ENCODE results near the gene RPTOR. TPM values are rescaled to one million over a fixed set of nuclear protein-coding genes. Genes with fewer than 3 reads are reported as not detected.
A peak's percentile ranks its signal among the peaks of the same experiment; 100 is the strongest.
"Not testable (repeated sequence)": the region's sequence is repeated elsewhere in the genome, so short reads cannot be mapped to it uniquely, and the experiment has no call there.

RPTOR gene
- polyA plus RNA-seq, 3 donors from 2014 or later: 1.8 to 10.2 (median 3.8) TPM

DNA sequence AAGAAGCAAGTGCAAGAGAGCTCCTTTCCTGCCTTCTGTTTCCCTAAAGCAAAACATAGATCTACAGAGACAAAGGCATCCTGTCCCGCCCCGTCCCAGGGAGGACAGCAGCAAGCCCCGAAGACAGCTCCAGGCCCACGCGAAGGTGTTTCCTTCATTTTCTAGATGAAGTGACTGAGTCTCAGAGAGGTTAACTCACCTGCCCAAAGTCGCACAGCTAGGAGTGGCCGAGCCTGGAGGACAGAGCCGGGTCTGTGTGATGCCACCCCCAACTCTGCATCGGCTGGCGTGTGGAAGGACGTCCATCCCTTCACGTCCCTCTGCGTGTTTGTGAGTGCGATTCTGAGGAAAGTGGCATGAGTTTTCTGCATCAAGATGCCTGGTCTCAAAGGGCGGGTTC is 259.8 kb downstream of the RPTOR start:
- Mint-ChIP-seq H3K4me3 (no peak overlapping the region), H3K27ac (no peak overlapping the region), H3K36me3 (peaks cover 22 to 32% (median 27%) of the 10 kb centered on the region in 3 donors), H3K4me1 (no peaks in the 10 kb centered on the region), H3K9me3 (peaks cover 0 to 16% (median 6%) of the 10 kb centered on the region in 6 donors), H3K27me3 (ENCODE audit: low read depth in 3 of 3) (peaks cover 0 to 3% (median 0%) of the 10 kb centered on the region in 3 donors)
- no peak for DNase-seq

DNA sequence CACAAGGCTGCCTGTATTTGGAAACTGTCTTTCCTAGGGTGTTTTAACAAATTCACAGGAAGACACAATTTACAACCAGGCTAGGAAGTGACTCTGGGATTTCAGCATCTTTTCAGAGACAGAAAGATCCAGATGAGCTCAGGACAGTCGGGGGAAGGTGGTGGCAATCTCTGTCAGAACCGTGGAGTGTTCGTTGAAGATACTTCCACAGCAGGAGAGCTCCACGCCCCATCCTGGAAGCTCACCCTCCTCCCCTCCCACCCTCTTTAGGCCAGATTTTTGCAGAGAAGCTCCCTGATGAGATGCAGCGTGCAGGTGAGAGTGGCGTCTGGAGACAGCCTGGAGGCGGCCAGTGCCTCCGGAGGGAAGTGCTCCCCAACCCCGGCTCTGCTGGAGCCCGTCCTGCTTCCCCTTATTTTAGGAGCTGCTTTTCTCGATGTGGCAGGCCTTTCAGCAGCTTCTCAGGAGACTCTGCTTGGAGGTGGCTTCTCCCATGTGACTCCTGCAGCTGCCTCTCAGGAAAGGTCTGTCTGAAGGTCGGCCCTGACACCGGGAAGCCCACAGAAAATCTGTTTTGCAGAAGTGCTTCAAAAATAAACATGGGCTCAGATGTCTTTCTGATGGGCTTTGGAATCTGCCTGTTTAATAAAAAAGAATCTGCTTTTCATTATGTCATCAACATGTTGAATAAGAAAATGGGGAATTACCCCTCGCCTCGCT is 260.6 kb downstream of the RPTOR start:
- H3K27ac Mint-ChIP-seq: no peak overlapping the region

DNA sequence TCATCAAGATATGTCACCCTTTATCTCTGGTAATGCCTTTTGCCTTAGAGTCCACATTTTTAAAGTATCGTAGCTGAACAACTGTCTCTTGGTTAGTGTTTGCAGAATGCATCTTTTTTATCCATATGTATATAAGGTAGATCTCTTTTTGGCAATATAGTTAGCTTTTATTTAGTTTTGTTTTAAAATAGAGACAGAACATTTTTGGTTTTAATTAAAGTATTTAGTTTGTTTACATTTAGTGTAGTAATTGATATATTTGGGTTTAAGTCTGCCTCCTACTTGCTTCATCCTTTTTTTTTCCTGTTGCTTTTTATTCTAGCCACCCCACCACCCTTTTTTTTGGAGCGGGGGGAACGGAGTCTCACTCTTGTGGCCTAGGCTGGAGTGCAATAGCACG is 262.4 kb downstream of the RPTOR start:
- Mint-ChIP-seq H3K4me1 (peaks cover 8 to 11% of the 10 kb centered on the region in 2 donors), H3K36me3 (peaks cover 27 to 32% (median 27%) of the 10 kb centered on the region in 3 donors), H3K27me3 (ENCODE audit: low read depth in 3 of 3) (peaks cover 0 to 5% (median 0%) of the 10 kb centered on the region in 3 donors), H3K9me3 (peaks cover 0 to 16% (median 6%) of the 10 kb centered on the region in 6 donors), H3K4me3 (no peak overlapping the region), H3K27ac (no peak overlapping the region)
- no peak for DNase-seq

More for the DNA sequence above, 260.6 kb downstream of the RPTOR start:
- Mint-ChIP-seq H3K4me1 (no peaks in the 10 kb centered on the region), H3K9me3 (peaks cover 0 to 16% (median 6%) of the 10 kb centered on the region in 6 donors), H3K36me3 (peaks cover 24 to 32% (median 27%) of the 10 kb centered on the region in 3 donors), H3K27me3 (ENCODE audit: low read depth in 3 of 3) (peaks cover 0 to 3% (median 0%) of the 10 kb centered on the region in 3 donors), H3K4me3 (no peak overlapping the region)
- DNase-seq: no peak

DNA sequence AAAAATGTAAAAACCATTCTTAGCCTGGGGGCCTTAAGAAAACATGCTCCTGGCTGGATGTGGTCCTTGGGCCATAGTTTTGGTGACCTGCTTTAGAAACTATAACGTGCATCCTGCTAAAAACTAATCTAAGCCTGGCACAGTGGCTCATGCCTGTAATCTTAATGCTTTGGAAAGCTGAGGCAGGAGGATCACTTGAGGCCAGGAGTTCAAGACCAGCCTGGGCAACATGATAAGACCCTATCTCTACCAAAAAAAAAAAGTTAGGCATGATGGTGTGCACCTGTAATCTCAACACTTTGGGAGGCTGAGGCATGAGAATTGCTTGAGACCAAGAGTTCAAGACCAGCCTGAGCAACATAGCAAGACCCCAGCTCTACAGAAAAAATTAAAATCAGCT is 263.2 kb downstream of the RPTOR start:
- Mint-ChIP-seq H3K36me3 (peaks cover 27 to 32% (median 28%) of the 10 kb centered on the region in 3 donors), H3K4me1 (peaks cover 15 to 16% of the 10 kb centered on the region in 2 donors), H3K4me3 (no peak overlapping the region), H3K27ac (no peak overlapping the region), H3K27me3 (ENCODE audit: low read depth in 3 of 3) (peaks cover 0 to 5% (median 0%) of the 10 kb centered on the region in 3 donors), H3K9me3 (peaks cover 0 to 16% (median 6%) of the 10 kb centered on the region in 6 donors)
- no peak for DNase-seq

DNA sequence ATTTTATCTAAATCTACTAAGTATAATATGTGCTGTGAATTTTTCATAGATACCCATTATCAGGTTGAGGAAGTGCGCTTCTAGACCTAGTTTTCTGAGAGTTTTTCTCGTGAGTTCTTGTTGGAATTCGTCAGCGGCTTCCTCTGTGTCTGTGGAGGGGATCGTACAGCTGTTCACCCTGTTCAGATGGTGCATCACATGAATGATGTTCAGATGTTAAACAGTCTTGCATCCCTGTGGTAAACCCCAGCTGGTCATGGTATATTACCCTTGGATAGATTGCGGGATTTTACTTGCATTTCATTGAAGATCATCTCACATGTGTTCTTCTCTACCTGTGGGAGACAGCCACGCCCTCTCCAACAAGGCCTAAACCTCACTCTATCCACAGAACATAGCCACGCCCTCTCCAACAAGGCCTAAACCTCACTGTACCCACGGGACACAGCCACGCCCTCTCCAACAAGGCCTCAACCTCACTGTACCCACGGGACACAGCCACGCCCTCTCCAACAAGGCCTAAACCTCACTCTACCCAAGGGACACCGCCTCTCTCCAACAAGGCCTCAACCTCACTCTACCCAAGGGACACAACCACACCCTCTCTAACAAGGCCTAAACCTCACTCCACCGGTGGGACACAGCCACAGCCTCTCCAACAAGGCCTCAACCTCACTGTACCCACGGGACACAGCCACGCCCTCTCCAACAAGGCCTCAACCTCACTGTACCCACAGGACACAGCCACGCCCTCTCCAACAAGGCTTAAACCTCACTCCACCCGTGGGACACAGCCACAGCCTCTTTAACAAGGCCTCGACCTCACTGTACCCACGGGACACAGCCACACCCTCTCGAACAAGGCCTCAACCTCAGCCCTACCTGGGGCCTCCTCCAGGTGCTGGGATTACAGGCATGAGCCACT is 266.8 kb downstream of the RPTOR start:
- H3K9me3 Mint-ChIP-seq: peaks cover 0 to 13% (median 5%) of the 10 kb centered on the region in 6 donors
- peaks cover 19 to 30% (median 19%) of the 10 kb centered on the region in 3 donors for H3K36me3 Mint-ChIP-seq
- peaks cover 0 to 7% (median 2%) of the 10 kb centered on the region in 3 donors for H3K27me3 Mint-ChIP-seq (ENCODE audit: low read depth in 3 of 3)
- H3K4me1 Mint-ChIP-seq: peaks cover 15 to 16% of the 10 kb centered on the region in 2 donors
- no peak for DNase-seq
- H3K4me3 Mint-ChIP-seq: peak overlapping the region in 2 of 5 donors; percentile 33 to 38
- peak overlapping the region in 4 of 6 donors; percentile 16 to 82 (median 72) for H3K27ac Mint-ChIP-seq

DNA sequence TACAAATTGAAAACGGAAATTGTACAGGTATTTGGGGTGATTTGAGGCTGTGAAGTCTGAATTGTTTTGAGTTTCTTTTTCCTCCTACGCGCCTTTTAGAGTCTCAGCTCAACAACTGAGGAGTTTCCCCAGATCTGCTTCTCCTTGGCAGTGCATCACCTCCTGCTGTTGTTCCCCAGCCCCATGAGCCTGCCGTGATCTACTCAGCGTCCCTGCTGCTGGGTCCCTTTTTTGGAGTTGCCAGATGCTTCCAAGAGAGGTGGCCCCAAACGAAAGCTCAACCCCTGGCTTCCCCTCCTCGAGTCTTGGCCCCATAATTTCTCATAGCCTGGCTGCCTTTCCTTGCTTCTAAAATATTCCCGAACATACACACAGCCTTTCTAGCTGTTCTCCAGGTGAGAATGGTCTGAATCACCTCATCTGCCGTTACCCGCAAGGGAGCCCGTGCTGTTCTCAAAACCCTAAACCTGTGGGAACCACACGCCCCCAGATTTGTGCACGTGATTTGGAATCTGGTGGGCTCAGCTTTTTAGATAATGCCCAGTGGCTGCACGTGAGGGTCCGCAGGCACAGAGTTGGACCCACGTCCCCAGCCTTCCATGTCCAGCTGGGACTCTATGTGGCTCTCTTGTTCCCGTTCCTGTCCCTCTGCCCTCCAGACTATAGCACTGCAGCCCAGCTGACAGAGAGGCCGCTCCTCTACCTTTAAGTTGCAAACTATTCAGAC is 267.9 kb downstream of the RPTOR start:
- no peak for DNase-seq
- H3K4me3 Mint-ChIP-seq: no peak overlapping the region
- peaks cover 15 to 16% of the 10 kb centered on the region in 2 donors for H3K4me1 Mint-ChIP-seq

DNA sequence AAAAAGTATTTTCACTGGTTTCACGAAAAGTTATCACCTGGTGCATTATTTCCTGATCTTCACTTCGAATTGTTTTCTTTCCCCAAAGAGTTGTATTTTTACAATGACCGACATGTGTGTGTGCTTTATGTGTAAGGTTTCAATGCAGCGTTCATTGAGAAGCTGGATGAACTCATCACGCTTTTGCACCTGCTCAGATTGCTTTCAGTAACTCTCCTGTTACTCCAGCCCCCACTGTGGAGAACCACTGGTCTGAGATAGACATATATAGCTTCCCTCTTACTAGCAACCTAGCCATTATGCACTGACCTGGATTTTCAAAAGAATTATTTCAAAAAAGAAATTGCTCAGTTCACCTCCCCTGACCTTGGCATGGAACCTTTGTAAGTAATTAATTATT is 268.7 kb downstream of the RPTOR start:
- H3K27me3 Mint-ChIP-seq (ENCODE audit: low read depth in 3 of 3): peaks cover 2 to 7% (median 2%) of the 10 kb centered on the region in 3 donors
- H3K4me3 Mint-ChIP-seq: no peak overlapping the region
- H3K4me1 Mint-ChIP-seq: peaks cover 15 to 16% of the 10 kb centered on the region in 2 donors
- no peaks in the 10 kb centered on the region for H3K9me3 Mint-ChIP-seq
- no peak for DNase-seq
- H3K36me3 Mint-ChIP-seq: peaks cover 5 to 18% (median 6%) of the 10 kb centered on the region in 3 donors
- H3K27ac Mint-ChIP-seq: no peak overlapping the region

More for the DNA sequence above, 267.9 kb downstream of the RPTOR start:
- peaks cover 9 to 21% (median 9%) of the 10 kb centered on the region in 3 donors for H3K36me3 Mint-ChIP-seq
- H3K9me3 Mint-ChIP-seq: peaks cover 0 to 3% (median under 1%) of the 10 kb centered on the region in 6 donors
- peaks cover 0 to 7% (median 2%) of the 10 kb centered on the region in 3 donors for H3K27me3 Mint-ChIP-seq (ENCODE audit: low read depth in 3 of 3)
- H3K27ac Mint-ChIP-seq: peak overlapping the region in 2 of 6 donors; percentile 51 to 65

DNA sequence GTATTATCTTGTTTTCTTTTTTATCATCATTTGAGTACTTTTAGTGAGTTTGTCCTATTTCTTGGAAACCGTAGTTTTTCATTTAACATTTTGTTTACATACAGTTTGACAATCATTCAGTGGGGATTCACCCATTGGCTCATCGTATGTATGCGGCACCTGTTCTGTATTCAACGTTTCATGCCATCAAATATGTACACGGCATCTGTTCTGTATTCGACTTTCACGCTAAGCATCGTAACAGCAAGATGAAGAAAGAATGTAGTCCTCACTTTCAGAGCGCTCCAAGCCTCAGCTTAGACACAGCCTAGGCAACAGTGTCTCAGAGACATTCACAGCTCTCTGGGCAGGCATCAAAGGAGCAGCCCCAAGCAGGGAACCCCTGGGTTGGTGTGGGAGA is 269.9 kb downstream of the RPTOR start:
- H3K27ac Mint-ChIP-seq: no peak overlapping the region
- H3K4me1 Mint-ChIP-seq: peaks cover 15 to 21% of the 10 kb centered on the region in 2 donors
- peaks cover 2 to 7% (median 2%) of the 10 kb centered on the region in 3 donors for H3K27me3 Mint-ChIP-seq (ENCODE audit: low read depth in 3 of 3)
- no peak overlapping the region for H3K4me3 Mint-ChIP-seq
- H3K36me3 Mint-ChIP-seq: peaks cover 0 to 12% (median 0%) of the 10 kb centered on the region in 3 donors
- no peak for DNase-seq
- H3K9me3 Mint-ChIP-seq: no peaks in the 10 kb centered on the region

DNA sequence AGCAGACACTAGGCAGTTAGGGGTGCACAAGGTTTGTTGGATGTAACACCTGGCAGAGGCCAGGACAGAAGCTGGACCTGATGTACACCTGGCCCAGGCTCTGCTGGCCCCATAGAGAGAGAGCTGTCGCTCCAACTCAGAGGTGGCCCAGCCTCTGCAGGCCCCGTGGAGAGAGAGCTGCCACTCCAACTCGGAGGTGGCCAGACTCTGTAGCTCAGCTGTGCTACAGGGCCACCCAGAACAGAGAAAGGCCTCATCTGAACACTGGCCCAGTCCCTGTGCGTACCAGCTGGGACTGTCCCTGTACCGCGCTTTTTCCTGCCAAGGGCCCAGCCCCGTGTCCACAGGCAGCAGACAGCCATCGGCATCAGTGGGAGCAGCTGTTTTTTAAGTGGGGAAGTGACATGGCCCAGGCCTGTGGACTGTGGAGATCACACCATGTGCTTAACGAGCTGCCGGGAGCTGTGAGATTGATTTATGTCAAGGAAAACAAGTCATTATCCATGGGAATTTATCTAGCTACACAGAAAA is 270.6 kb downstream of the RPTOR start:
- H3K4me1 Mint-ChIP-seq: peaks cover 15 to 21% of the 10 kb centered on the region in 2 donors
- no peak overlapping the region for H3K4me3 Mint-ChIP-seq
- H3K36me3 Mint-ChIP-seq: peaks cover 0 to 11% (median 0%) of the 10 kb centered on the region in 3 donors
- H3K27me3 Mint-ChIP-seq (ENCODE audit: low read depth in 3 of 3): peaks cover 2 to 7% (median 2%) of the 10 kb centered on the region in 3 donors
- no peak for DNase-seq
- H3K27ac Mint-ChIP-seq: no peak overlapping the region
- no peaks in the 10 kb centered on the region for H3K9me3 Mint-ChIP-seq

DNA sequence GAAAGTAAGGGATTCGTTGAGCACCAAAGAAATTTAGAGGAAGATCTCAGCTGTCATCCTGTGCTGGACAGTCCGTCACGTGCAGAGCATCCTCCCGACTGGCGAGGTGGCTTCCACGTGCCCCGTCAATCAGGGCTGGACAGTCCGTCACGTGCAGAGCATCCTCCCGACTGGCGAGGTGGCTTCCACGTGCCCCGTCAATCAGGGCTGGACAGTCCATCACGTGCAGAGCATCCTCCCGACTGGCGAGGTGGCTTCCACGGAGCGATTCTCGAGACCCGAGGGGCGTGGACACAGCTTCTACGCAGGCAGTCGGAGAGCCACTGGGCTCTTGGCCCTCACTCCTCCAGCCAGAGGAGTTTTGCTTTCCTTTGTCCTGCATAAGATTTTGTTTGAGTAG is 271.1 kb downstream of the RPTOR start:
- not testable (repeated sequence) for H3K9me3 Mint-ChIP-seq; H3K36me3 Mint-ChIP-seq; DNase-seq; H3K27ac Mint-ChIP-seq; H3K4me3 Mint-ChIP-seq; H3K27me3 Mint-ChIP-seq (ENCODE audit: low read depth in 3 of 3)
- peaks cover 15 to 21% of the 10 kb centered on the region in 2 donors for H3K4me1 Mint-ChIP-seq

DNA sequence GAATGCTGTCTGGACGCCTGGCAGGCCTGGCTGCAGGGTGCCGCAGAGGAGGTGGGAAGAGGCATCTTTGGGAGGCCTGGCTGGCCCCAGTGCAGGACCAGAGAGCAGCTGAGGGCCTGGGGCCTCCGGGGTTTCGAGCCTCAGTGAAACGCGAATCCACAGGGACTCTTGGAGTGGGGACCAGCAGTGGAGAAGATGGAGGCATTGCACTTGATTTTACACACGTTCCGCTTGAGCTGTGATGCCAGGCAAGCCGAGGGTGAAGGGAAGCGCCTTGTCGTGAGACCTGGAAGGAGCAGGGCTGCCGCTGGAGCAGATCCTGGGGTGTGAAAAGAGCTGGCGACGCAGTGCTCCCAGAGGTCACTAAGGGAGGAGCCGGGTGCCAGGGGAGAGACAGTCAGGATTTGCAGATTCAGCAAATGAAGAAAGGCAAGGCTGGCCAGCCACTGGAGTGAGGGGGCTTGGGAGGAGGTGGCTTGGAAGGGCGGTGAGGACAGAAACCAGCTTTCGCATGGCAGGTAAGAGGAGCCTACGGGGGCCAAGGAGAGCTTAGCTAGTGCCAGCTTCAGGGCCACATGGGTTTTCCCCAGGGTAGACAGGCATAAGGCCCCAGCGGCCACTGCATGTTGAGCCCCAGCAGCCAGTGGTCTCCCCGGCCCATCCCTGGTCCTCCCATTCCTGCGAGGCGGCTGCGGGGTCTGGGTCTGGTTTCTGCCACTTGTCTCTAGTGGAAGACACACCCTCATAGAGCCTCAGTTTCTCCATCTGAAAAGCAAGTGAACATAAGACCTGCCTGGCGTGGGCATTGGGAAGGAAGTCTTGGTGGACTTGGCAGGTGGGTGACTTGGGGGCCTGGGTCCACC is 271.8 kb downstream of the RPTOR start:
- DNase-seq: no peak
- peaks cover 0 to 7% (median 0%) of the 10 kb centered on the region in 3 donors for H3K36me3 Mint-ChIP-seq
- peaks cover 9 to 19% of the 10 kb centered on the region in 2 donors for H3K4me1 Mint-ChIP-seq
- no peak overlapping the region for H3K27ac Mint-ChIP-seq
- no peak overlapping the region for H3K4me3 Mint-ChIP-seq
- H3K27me3 Mint-ChIP-seq (ENCODE audit: low read depth in 3 of 3): peaks cover 1 to 8% (median 2%) of the 10 kb centered on the region in 3 donors
- no peaks in the 10 kb centered on the region for H3K9me3 Mint-ChIP-seq

DNA sequence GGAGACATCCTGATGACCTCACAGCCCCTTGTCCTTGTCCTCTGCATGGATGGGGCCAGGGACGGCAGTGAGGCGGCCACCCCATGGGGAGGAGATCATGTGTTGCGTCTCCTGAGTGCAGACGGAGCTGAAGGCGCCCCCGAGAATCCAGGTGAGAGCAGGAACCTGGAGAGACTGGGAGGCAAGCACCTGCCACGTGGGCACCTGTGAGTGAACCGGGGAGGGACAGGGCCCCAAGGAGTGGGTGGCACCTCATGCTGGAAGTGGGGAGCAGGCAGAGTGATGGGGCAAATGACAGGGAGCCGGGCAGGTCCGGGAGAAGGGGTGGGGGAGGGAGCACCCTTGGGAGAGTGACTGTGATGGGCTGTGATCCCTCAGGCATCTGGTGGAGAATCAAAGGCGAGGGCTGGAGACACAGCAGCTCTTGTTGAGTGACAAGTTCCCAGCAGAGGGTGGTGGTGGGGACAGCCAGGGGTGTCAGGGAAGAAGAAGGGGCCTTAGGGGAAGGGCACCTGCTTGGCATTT is 272.7 kb downstream of the RPTOR start:
- Mint-ChIP-seq H3K9me3 (no peaks in the 10 kb centered on the region), H3K27me3 (ENCODE audit: low read depth in 3 of 3) (peaks cover 0 to 8% (median 2%) of the 10 kb centered on the region in 3 donors), H3K36me3 (peaks cover 0 to 7% (median 0%) of the 10 kb centered on the region in 3 donors), H3K27ac (no peak overlapping the region), H3K4me1 (peaks cover under 1 to 10% of the 10 kb centered on the region in 2 donors), H3K4me3 (no peak overlapping the region)
- DNase-seq: no peak

Data from immature natural killer cell (primary cell).